NCI-H1048 (cell line): ENCODE measurements around the gene LGALS8.
A peak's percentile ranks its signal among the peaks of the same experiment; 100 is the strongest.

ENCODE experiments used
- DNase-seq: peaks from one replicate; lab custom pipeline; 2025; lab: John Stamatoyannopoulos, UW

Gene LGALS8

DNA sequence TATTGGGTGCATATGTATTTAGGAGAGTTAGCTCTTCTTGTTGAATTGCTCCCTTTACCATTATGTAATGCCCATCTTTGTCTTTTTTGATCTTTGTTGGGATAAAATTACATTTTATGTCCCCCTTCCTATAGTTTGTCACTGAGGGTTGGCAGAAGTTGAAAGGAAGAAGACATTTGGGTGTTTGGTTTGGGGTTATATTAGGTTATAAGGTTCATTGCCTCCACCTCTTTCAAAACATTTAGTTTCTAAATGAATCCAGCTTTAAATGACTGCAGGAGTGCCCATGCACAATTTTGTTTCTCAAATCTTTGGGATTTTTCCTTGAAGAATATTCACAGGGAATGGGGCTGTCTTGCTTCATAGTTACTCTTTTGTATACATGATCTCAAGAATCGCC is 14.6 kb upstream of the LGALS8 start:
- no peak for DNase-seq

- DNase-seq: no peak
Measured at GRCh38 chr1:236509647-236510401, 14.0 kb upstream of the LGALS8 start.

DNA sequence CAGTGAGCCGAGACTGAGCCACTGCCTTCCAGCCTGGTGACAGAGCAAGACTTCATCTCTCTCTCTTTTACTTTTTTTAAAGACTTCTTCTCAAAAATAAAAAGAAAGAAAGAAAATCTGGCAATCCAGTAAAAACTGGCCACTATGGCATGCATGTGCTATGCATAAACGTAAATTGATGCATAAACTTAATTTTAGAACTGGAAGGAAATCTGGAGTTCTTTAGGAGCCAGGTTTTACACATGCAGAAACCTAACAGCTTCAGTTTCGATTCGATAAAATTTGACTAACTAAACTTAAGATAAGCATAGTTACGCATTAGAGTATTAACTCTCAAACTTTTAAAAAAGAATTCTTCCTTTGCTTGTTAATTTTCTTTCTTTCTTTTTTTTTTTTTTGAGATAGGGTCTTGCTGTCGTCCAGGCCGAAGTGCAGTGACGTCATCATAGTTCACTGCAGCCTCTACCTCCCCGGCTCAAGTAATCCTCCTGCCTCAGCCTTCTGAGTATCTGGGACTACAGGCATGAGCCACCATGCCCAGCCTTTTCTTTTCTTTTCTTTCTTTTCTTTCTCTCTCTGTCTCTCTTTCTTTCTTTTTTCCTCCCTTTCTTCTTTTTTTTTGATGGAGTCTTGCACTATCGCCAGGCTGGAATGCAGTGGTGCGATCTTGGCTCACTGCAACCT is 11.9 kb upstream of the LGALS8 start:
- DNase-seq: no peak

GRCh38 chr1:236514703-236515442 is 8.9 kb upstream of the LGALS8 start:
- no peak for DNase-seq

DNA sequence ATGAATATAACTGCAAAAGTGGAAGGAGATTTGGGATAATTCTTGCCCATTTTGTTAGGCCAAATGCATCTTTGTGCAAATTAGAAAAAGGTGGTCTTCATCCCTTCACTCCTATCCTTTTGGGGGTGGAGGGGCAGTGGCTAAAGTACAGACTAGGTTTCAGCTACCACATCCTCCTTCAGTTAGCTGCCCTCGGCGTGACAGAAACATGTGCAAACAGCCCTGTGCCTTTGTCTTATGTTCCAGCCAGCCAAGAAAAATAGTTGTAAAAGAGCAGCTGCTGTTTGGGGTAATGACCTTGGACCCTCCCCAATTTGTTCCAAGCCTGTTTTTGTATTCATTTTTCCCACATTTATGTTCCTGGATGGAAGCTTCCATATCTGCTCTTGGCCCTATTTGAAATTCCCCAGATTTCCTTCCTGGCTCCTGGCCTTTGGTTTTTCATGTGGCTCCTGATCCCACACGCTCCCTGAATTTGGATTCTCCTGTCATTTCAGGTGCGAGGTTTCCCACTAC is 8.3 kb upstream of the LGALS8 start:
- no peak for DNase-seq

DNA sequence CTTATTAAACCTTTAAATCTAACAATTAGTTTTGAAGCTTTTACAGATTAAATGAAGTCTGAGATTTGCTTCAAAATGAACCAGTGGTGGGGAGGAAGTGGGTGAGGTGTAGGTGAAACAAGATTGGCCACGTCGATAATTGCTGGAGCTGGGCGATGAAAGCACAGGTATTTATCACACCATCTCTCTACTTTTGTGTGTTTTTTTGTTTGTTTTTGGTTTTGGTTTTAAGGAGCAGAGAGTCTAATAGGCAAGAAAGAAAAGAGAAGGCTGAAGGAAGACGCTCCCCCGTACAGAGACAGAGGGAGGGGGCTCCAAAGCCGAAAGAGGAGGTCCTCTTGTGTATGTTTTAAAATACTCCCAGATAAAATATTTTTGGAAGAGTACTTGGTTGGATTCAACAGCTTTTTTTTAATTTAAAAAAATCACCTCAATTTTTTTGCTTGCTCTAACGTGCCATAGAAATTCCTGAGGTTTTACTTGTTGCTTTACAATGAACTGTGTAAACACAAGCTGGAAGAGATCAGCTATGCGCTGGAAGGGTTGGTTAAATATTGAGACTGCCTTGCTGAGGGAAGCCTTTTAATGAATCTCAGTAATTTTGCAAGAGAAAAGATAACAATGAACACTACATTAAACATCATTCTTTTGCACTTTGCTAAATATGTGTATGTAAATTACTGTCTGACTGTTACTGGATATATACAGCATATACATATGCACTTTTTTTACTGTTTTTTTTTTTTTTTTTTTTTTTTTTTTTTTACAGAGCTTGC is 6.7 kb upstream of the LGALS8 start:
- DNase-seq: no peak

- DNase-seq: no peak
Measured at GRCh38 chr1:236518322-236518721, 5.5 kb upstream of the LGALS8 start.

- no peak for DNase-seq
Measured at GRCh38 chr1:236520445-236521005, 3.3 kb upstream of the LGALS8 start.

GRCh38 chr1:236522937-236523703 is 662 bp upstream of the LGALS8 start:
- no peak for DNase-seq

- peak; percentile 79 for DNase-seq
Measured at GRCh38 chr1:236524142-236524894, 536 bp downstream of the LGALS8 start.

GRCh38 chr1:236524895-236525184 is 1.1 kb downstream of the LGALS8 start:
- no peak for DNase-seq

GRCh38 chr1:236526079-236526478 is 2.3 kb downstream of the LGALS8 start:
- DNase-seq: no peak

- DNase-seq: no peak
Measured at GRCh38 chr1:236530286-236530685, 6.5 kb downstream of the LGALS8 start.

DNA sequence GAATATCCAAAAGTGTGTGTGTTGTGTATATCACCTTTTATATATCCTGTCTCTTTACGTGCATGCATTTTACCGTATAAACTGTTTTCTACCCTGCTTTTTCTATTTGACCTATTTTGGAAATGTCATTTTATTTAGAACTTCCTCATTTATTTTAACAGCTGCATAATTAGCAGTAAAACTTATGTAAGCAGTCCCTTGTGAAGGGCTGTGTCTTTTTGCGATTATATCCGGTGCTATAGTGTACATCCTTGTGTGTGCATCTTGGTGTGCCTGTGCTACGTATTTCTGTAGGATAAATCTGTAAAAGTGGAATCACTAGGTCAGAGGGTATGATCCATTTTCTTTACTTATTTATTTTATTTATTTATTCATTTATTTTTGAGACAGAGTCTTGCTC is 7.2 kb downstream of the LGALS8 start:
- no peak for DNase-seq

DNA sequence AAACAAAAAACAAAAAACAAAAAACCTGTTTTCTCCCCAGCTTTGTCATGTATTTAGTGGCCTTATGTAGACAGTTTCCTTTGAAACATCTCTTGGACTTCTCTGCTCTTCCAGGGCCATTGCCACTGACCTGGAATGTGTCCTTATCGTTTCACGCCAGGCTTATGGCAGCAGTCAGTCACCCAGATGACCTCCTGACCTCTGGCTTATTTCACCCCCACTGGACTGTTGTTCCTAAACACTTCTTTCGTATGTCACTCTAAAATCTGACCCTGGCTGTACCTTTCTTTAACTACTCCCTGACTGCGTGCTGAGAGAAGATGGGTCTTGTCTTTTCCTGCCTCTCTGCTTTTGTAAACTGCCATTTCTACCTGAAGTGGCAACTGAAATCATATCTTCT is 9.1 kb downstream of the LGALS8 start:
- DNase-seq: no peak

GRCh38 chr1:236534151-236534651 is 10.4 kb downstream of the LGALS8 start:
- DNase-seq: no peak

DNA sequence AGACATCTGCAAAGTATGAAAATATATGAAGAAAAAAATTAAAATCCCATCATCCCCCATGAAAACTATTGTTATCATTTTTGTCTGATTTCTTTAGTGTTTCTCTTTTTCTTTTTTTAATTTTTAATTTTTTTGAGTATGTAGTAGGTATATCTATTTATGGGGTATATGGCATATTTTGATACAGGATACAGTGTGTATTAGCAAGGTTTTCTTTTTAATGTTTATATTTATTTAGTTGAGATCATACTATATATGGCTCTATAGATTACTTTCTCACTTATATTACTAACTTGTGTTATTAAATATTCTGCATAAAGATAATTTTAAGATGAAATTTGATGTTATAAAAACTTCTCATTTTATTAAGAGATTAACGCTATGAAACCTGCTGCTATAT is 11.4 kb downstream of the LGALS8 start:
- DNase-seq: no peak

GRCh38 chr1:236535662-236536161 is 11.9 kb downstream of the LGALS8 start:
- no peak for DNase-seq

DNA sequence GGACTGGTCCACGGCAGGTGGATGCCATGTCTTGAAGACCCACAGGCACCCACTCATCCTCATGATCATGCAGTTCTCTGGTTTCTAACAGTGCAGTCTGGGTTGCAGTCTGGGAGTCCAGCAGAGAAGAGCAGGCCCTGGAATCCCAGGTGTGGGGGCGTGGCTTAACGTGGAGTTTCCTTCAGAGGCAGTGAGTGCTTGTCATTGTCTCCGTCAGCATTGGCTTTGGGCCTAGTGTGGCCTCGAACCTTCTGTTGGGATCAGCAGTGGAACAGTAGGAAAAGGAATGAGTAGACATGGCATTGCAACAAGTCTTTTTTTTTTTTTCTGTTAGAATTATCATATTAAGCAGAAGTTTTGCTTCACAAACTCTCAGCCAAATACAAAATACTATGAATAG is 12.8 kb downstream of the LGALS8 start:
- DNase-seq: no peak
